H1 (cell line): ENCODE results near the gene DNAH10. TPM values are rescaled to one million over a fixed set of nuclear protein-coding genes. Genes with fewer than 3 reads are reported as not detected.

Experiments
- CTCF ChIA-PET: fragments of 300-600 bp; sonication (Branson Sonifier 250); formaldehyde crosslinking; loops from one replicate; lab custom pipeline; 2021; ENCODE audit not compliant: partially characterized antibody; lab: Charles Lee
- POLR2A ChIA-PET: fragments of 300-600 bp; sonication (Branson Sonifier 250); formaldehyde crosslinking; loops from one replicate; lab custom pipeline; 2021; ENCODE audit warnings: inconsistent platforms; ENCODE audit not compliant: partially characterized antibody; lab: Charles Lee
- DNase-seq, 2 experiments: peaks; one replicate each; pipeline versions ENCODE4 v3.0.0 to v3.0.0-alpha.2; 2010 to 2022; ENCODE audit warnings: low spot score in 2 of 2, low read depth in 1 of 2, mixed read lengths in 1 of 2
- FAIRE-seq: peaks from 2 replicates; lab custom pipeline; 2011; peaks lifted over from hg19 to GRCh38; lab: Jason Lieb, UNC
- H2AFZ ChIP-seq: 2 replicates; pipeline ENCODE4 v1.8.1; 2012; ENCODE audit warnings: low read length, inconsistent platforms
- H2AK5ac ChIP-seq: 2 replicates; pipeline ENCODE4 v1.6.1; 2013; ENCODE audit warnings: low read depth, low read length
- H2BK120ac ChIP-seq: replicated peaks from 2 replicates; pipeline ENCODE3; 2013; ENCODE audit warnings: low read depth, low read length, inconsistent platforms
- H2BK12ac ChIP-seq: 2 replicates; pipeline ENCODE4 v1.6.1; 2013; ENCODE audit warnings: low read depth, low read length
- H2BK15ac ChIP-seq: 2 replicates; pipeline ENCODE4 v1.6.1; 2013; ENCODE audit warnings: low read length
- H2BK20ac ChIP-seq: 2 replicates; pipeline ENCODE4 v1.6.1; 2013; ENCODE audit warnings: low read length
- H2BK5ac ChIP-seq: 2 replicates; pipeline ENCODE4 v1.6.1; 2013; ENCODE audit warnings: low read depth, low read length
- H3K14ac ChIP-seq: 2 replicates; pipeline ENCODE4 v1.6.1; 2013; ENCODE audit warnings: inconsistent platforms; ENCODE audit not compliant: insufficient read length
- H3K18ac ChIP-seq: 2 replicates; pipeline ENCODE4 v1.6.1; 2013; ENCODE audit warnings: low read length; ENCODE audit errors: extremely low read depth
- H3K23ac ChIP-seq: 2 replicates; pipeline ENCODE4 v1.6.1; 2013; ENCODE audit warnings: inconsistent platforms; ENCODE audit not compliant: insufficient read length
- H3K23me2 ChIP-seq: 2 replicates; pipeline ENCODE4 v1.6.1; 2013; ENCODE audit warnings: low read depth, low read length
- H3K27ac ChIP-seq: 2 replicates; pipeline ENCODE4 v1.6.1; 2011; ENCODE audit warnings: low read depth, low read length, inconsistent platforms
- H3K27me3 ChIP-seq, 4 experiments: replicated peaks in 1 of 4; 1 replicate in 1 of 4; 2 replicates in 3 of 4; pipeline versions ENCODE4 v1.6.1 to v1.8.1; 2011 to 2013; ENCODE audit warnings: low read length in 3 of 4, mild to moderate bottlenecking in 3 of 4, inconsistent platforms in 2 of 4, mixed read lengths in 2 of 4, moderate library complexity in 1 of 4; ENCODE audit not compliant: control insufficient read depth in 3 of 4, insufficient read depth in 3 of 4; ENCODE audit errors: extremely low read depth in 1 of 4
- H3K36me3 ChIP-seq, 4 experiments: 2 replicates each; pipeline versions ENCODE4 v1.6.1 to v1.8.1; 2011 to 2013; ENCODE audit warnings: mild to moderate bottlenecking in 4 of 4, low read length in 3 of 4, moderate library complexity in 2 of 4, control low read depth in 1 of 4, inconsistent platforms in 1 of 4; ENCODE audit not compliant: insufficient read depth in 4 of 4, control insufficient read depth in 2 of 4
- H3K4ac ChIP-seq: replicated peaks from 2 replicates; pipeline ENCODE3; 2013; ENCODE audit warnings: low read length, low read depth, mixed read lengths, inconsistent platforms; ENCODE audit not compliant: insufficient read length
- H3K4me1 ChIP-seq, 4 experiments: replicated peaks in 1 of 4; 1 replicate in 1 of 4; 2 replicates in 3 of 4; pipeline versions ENCODE4 v1.6.1 to v1.8.1; 2011 to 2013; ENCODE audit warnings: low read length in 3 of 4, inconsistent platforms in 2 of 4, mixed read lengths in 1 of 4; ENCODE audit not compliant: insufficient read depth in 4 of 4, control insufficient read depth in 3 of 4
- H3K4me2 ChIP-seq, 2 experiments: 2 replicates each; pipeline versions ENCODE4 v1.6.1 to v1.8.1; 2011 to 2013; ENCODE audit warnings: low read depth in 2 of 2, low read length in 2 of 2, control low read depth in 1 of 2, inconsistent platforms in 1 of 2, mild to moderate bottlenecking in 1 of 2; ENCODE audit not compliant: insufficient read depth in 1 of 2
- H3K4me3 ChIP-seq, 4 experiments: fragments of 200-600, 300-600 bp in 1 of 4; sonication (generic), shearing (Covaris generic), sonication (Bioruptor Twin) in 1 of 4; 2 replicates each; pipeline versions ENCODE4 v1.5.1 to v1.8.1; 2011 to 2016; ENCODE audit warnings: low read length in 4 of 4, low read depth in 3 of 4, control low read depth in 2 of 4, inconsistent platforms in 2 of 4, mild to moderate bottlenecking in 2 of 4, mixed read lengths in 1 of 4, moderate library complexity in 1 of 4; ENCODE audit not compliant: insufficient read depth in 2 of 4; ENCODE audit errors: extremely low read depth in 1 of 4
- H3K56ac ChIP-seq: replicated peaks from 2 replicates; pipeline ENCODE3; 2013; ENCODE audit warnings: low read depth, mild to moderate bottlenecking, mixed read lengths, low read length, inconsistent platforms; ENCODE audit not compliant: insufficient read length
- H3K79me1 ChIP-seq: 2 replicates; pipeline ENCODE4 v1.6.1; 2013; ENCODE audit warnings: low read depth, low read length, control low read depth
- H3K79me2 ChIP-seq, 2 experiments: 2 replicates each; pipeline versions ENCODE4 v1.6.1 to v1.8.1; 2012 to 2013; ENCODE audit warnings: low read length in 2 of 2, mild to moderate bottlenecking in 2 of 2, inconsistent platforms in 1 of 2; ENCODE audit not compliant: insufficient read depth in 2 of 2, control insufficient read depth in 1 of 2
- H3K9ac ChIP-seq, 4 experiments: replicated peaks in 1 of 4; 1 replicate in 1 of 4; 2 replicates in 3 of 4; pipeline versions ENCODE4 v1.6.1 to v1.8.1; 2011 to 2013; ENCODE audit warnings: low read depth in 3 of 4, low read length in 3 of 4, control low read depth in 2 of 4, mild to moderate bottlenecking in 2 of 4, moderate library complexity in 2 of 4, inconsistent platforms in 1 of 4; ENCODE audit errors: extremely low read depth in 1 of 4
- H3K9me3 ChIP-seq, 2 experiments: 2 replicates each; pipeline versions ENCODE4 v1.6.1 to v1.8.1; 2012 to 2013; ENCODE audit warnings: mild to moderate bottlenecking in 2 of 2, moderate library complexity in 2 of 2, control low read depth in 1 of 2, inconsistent platforms in 1 of 2, low read depth in 1 of 2, low read length in 1 of 2, mixed read lengths in 1 of 2; ENCODE audit not compliant: insufficient read depth in 2 of 2
- H4K20me1 ChIP-seq, 2 experiments: replicated peaks in 1 of 2; 2 replicates each; pipeline versions ENCODE3 to v1.8.1; 2011 to 2013; ENCODE audit warnings: inconsistent platforms in 2 of 2, low read length in 2 of 2, mild to moderate bottlenecking in 1 of 2; ENCODE audit not compliant: insufficient read depth in 2 of 2, control insufficient read depth in 1 of 2
- H4K5ac ChIP-seq: 2 replicates; pipeline ENCODE4 v1.6.1; 2013; ENCODE audit warnings: low read length, low read depth, mixed read lengths, inconsistent platforms; ENCODE audit not compliant: insufficient read length
- H4K8ac ChIP-seq: 2 replicates; pipeline ENCODE4 v1.8.0; 2013; ENCODE audit warnings: mild to moderate bottlenecking, moderate library complexity, low read length, inconsistent platforms; ENCODE audit not compliant: insufficient read depth; ENCODE audit errors: extremely low read depth
- H4K91ac ChIP-seq: replicated peaks from 2 replicates; pipeline ENCODE3; 2013; ENCODE audit warnings: low read length, mixed read lengths, inconsistent platforms; ENCODE audit not compliant: insufficient read length
- RBBP5 ChIP-seq: IDR thresholded peaks from 2 replicates; pipeline ENCODE4 v1.7.1; 2012; ENCODE audit warnings: low read depth, mild to moderate bottlenecking, inconsistent platforms, low read length, moderate library complexity, borderline replicate concordance
- SP1 ChIP-seq: IDR thresholded peaks from 2 replicates; pipeline ENCODE4 v1.6.1; 2011; ENCODE audit warnings: low read depth, low read length
- SUZ12 ChIP-seq: fragments of 200-600 bp; sonication (generic); IDR thresholded peaks from 2 replicates; pipeline ENCODE4 v1.6.1; 2012; ENCODE audit warnings: mild to moderate bottlenecking, inconsistent platforms, low read length, moderate library complexity, mixed read lengths
- WGBS, 2 experiments: shearing (Covaris generic) in 1 of 2; methylation state at CpG; one replicate each; pipeline versions ENCODE4 v1.1.6 to v1.1.7; 2013 to 2015; ENCODE audit warnings: low lambda C conversion rate in 2 of 2, mixed read lengths in 2 of 2, inconsistent platforms in 1 of 2, low coverage in 1 of 2, missing lambda C conversion rate in 1 of 2; ENCODE audit not compliant: insufficient replicate concordance in 2 of 2, insufficient coverage in 1 of 2, insufficient read length in 1 of 2; ENCODE audit errors: extremely low coverage in 1 of 2, missing lambda C conversion rate in 1 of 2; 5-methylcytosine and 5-hydroxymethylcytosine counted together
- polyA plus RNA-seq, 7 experiments: library from polyadenylated mRNA; depleted of rRNA in 3 of 7; stranded (reverse) in 5 of 7; unstranded in 2 of 7; fragments of >200 nt in 5 of 7; fragments of 200-250 nt in 2 of 7; gene quantifications; 1 replicate in 5 of 7; 2 replicates in 1 of 7; 4 replicates in 1 of 7; pipeline versions ENCODE4 v1.2.1 to v1.2.3, GENCODE V29; 2011 to 2013; ENCODE audit warnings: missing spikeins in 2 of 7, mixed read lengths in 2 of 7
- total RNA-seq: library from RNA; stranded (reverse); fragmentation: NEBNext Ultra II Directional; extraction: Animal tissue kit (Norgen Biotek cat#: 25700); gene quantifications from 2 replicates; pipeline ENCODE4 v1.2.1, GENCODE V29; 2021
- TF ChIP-seq, protein P1 (sequence below): IDR thresholded peaks from 2 replicates; pipeline ENCODE4 v1.6.1; 2011; ENCODE audit warnings: low read length, improper control_type of control experiment
- TF ChIP-seq, protein P2 (sequence below): IDR thresholded peaks from 2 replicates; pipeline ENCODE4 v1.6.1; 2011; ENCODE audit warnings: low read depth, mild to moderate bottlenecking, low read length; ENCODE audit not compliant: insufficient read depth

Gene DNAH10
- total and polyA plus RNA-seq, 2 of the 8 experiments (the other 6 are each of a cell fraction or from before 2014, with no cell fraction given) = 0.02 to 0.24 TPM

DNA sequence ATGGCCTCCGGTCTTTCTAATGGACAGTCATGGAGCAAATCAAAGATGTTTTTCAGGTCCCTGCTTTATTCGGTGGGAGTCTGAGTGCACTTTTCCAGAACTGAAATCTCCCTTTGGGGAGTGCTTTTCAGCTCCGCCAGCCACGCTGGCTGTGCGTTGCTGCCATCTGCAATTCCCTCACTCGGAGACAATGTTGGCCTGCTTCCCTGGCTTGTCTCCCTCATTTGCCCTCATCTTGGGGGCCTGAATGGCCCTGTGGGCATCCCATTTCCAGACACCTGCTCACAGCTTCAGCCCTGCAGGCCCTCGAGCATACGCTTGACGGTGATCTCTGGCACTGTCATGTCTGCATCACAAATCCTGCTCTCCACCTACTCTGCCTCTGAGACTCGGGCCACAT lies 106.7 kb downstream of the DNAH10 start:
- H3K4me2 ChIP-seq = no peak overlapping the region
- H3K9me3 ChIP-seq = no peaks in the 10 kb centered on the region
- no peak overlapping the region for H3K9ac ChIP-seq
- no peak overlapping the region for H3K56ac ChIP-seq
- no peak overlapping the region for H4K91ac ChIP-seq
- no peak overlapping the region for H2AK5ac ChIP-seq
- H3K18ac ChIP-seq = no peak overlapping the region
- no peaks in the 10 kb centered on the region for H4K20me1 ChIP-seq
- ChIA-PET POLR2A (no interaction called here), CTCF (no interaction called here)
- no peaks in the 10 kb centered on the region for H3K36me3 ChIP-seq
- H3K23ac ChIP-seq = no peak overlapping the region
- H3K79me2 ChIP-seq = no peaks in the 10 kb centered on the region
- peaks cover 0 to 3% (median under 1%) of the 10 kb centered on the region in 4 experiments; a peak in 2 of 7 replicates for H3K27me3 ChIP-seq
- 86% methylated on average over 10 of the region's 10 CpGs; no CpG with 5 or more reads in 1 of the 2 experiments for WGBS, 2 experiments
- no peak overlapping the region for H3K4me3 ChIP-seq
- no peak overlapping the region for H4K8ac ChIP-seq
- H2BK20ac ChIP-seq = no peak overlapping the region
- no peaks in the 10 kb centered on the region for H3K79me1 ChIP-seq
- H2BK5ac ChIP-seq = no peak overlapping the region
- FAIRE-seq = no peak
- H2BK12ac ChIP-seq = no peak overlapping the region
- H3K14ac ChIP-seq = no peak overlapping the region
- no peak overlapping the region for H2AFZ ChIP-seq
- no peak overlapping the region for H3K4ac ChIP-seq
- no peak overlapping the region for H2BK15ac ChIP-seq
- no peaks in the 10 kb centered on the region for H3K23me2 ChIP-seq
- H4K5ac ChIP-seq = no peak overlapping the region
- no peak overlapping the region for H2BK120ac ChIP-seq
- no peaks in the 10 kb centered on the region for H3K4me1 ChIP-seq
- no peak overlapping the region for H3K27ac ChIP-seq
- no peak for DNase-seq
- TF ChIP-seq, protein P1, sequence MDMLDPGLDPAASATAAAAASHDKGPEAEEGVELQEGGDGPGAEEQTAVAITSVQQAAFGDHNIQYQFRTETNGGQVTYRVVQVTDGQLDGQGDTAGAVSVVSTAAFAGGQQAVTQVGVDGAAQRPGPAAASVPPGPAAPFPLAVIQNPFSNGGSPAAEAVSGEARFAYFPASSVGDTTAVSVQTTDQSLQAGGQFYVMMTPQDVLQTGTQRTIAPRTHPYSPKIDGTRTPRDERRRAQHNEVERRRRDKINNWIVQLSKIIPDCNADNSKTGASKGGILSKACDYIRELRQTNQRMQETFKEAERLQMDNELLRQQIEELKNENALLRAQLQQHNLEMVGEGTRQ = no peak
- TF ChIP-seq SUZ12 = no peak
- no peak for TF ChIP-seq RBBP5
- TF ChIP-seq, protein P2, sequence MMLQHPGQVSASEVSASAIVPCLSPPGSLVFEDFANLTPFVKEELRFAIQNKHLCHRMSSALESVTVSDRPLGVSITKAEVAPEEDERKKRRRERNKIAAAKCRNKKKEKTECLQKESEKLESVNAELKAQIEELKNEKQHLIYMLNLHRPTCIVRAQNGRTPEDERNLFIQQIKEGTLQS = no peak
- TF ChIP-seq SP1 = no peak
